Aorta (tissue), 5 donors: ENCODE measurements around the gene RELL1. TPM values are rescaled to one million over a fixed set of nuclear protein-coding genes. Genes with fewer than 3 reads are reported as not detected.
A peak's percentile ranks its signal among the peaks of the same experiment; 100 is the strongest.

ENCODE experiments used
- ATAC-seq: fragments of 200-7000 bp; cut with Tn5 transposase; one replicate; pipeline ENCODE4 v1.9.1; 2022; ENCODE audit warnings: moderate library complexity; ENCODE audit not compliant: low FRiP score
- DNase-seq, 2 donors: peaks; one replicate each; pipeline ENCODE4 v3.0.0-alpha.2; 2020
- H3K27ac ChIP-seq, 2 donors: one replicate each; pipeline ENCODE4 v1.5.1; 2013; ENCODE audit warnings: low read length in 2 of 2, mild to moderate bottlenecking in 2 of 2, moderate library complexity in 2 of 2, control low read depth in 1 of 2, inconsistent platforms in 1 of 2, low read depth in 1 of 2
- H3K27me3 ChIP-seq, 2 donors: one replicate each; pipeline ENCODE4 v1.6.1; 2013; ENCODE audit warnings: control low read depth in 1 of 2, low read length in 1 of 2, mild to moderate bottlenecking in 1 of 2, moderate library complexity in 1 of 2; ENCODE audit not compliant: insufficient read depth in 2 of 2, control insufficient read depth in 1 of 2
- H3K36me3 ChIP-seq, 2 donors: one replicate each; pipeline ENCODE4 v1.6.1; 2013; ENCODE audit warnings: control low read depth in 1 of 2, low read length in 1 of 2, mild to moderate bottlenecking in 1 of 2; ENCODE audit not compliant: insufficient read depth in 2 of 2, control insufficient read depth in 1 of 2
- H3K4me1 ChIP-seq, 2 donors: one replicate each; pipeline ENCODE4 v1.6.1; 2013; ENCODE audit warnings: low read length in 2 of 2, control low read depth in 1 of 2, mild to moderate bottlenecking in 1 of 2, moderate library complexity in 1 of 2; ENCODE audit not compliant: insufficient read depth in 2 of 2, control insufficient read depth in 1 of 2
- H3K4me3 ChIP-seq, 2 donors: one replicate each; pipeline ENCODE4 v1.5.1; 2013; ENCODE audit warnings: low read length in 2 of 2, control low read depth in 1 of 2, mild to moderate bottlenecking in 1 of 2
- H3K9me3 ChIP-seq: one replicate; pipeline ENCODE4 v1.6.1; 2013; ENCODE audit warnings: mild to moderate bottlenecking, low read length; ENCODE audit not compliant: control insufficient read depth
- WGBS, 2 donors: extraction: QIAGEN DNeasy Blood & Tissue Kit; methylation state at CpG; one replicate each; pipeline ENCODE4 v1.1.7; 2013; 5-methylcytosine and 5-hydroxymethylcytosine counted together
- intact Hi-C, 2 donors: fragments of 100-400 bp; cut with DNase I; formaldehyde crosslinking; loops; one replicate each; pipeline versions ENCODE4 v1.14.2 to v1.15.0; 2022
- polyA plus RNA-seq, 2 donors: library from polyadenylated mRNA; stranded (reverse); fragments of 200-250 nt; gene quantifications; one replicate each; pipeline ENCODE4 v1.2.3, GENCODE V29; 2013
- total RNA-seq, 2 donors: library from RNA; stranded (reverse); fragmentation: NEBNext Ultra II Directional; extraction: Animal tissue kit (Norgen Biotek cat#: 25700); gene quantifications; one replicate each; pipeline ENCODE4 v1.2.1, GENCODE V29; 2021
- donor health status: healthy with polysubstance abuse.
- donor health status: Bipolar disorder and iron deficiency.
- donor health status: DM: no; HTN: no; CAD: no.
- donor health status: DM: no; HTN: no; CAD: no.
- donor health status: DM: yes; HTN: yes; CAD: no.

The RELL1 gene
- total and polyA plus RNA-seq, 4 donors = 1.3 to 42.5 (median 17.3) TPM

- Histone ChIP-seq H3K9me3 (no peaks in the 10 kb centered on the region), H3K27me3 (no peaks in the 10 kb centered on the region), H3K4me1 (no peaks in the 10 kb centered on the region), H3K4me3 (no peak overlapping the region), H3K36me3 (no peaks in the 10 kb centered on the region), H3K27ac (no peak overlapping the region)
- WGBS, 2 donors = 21 to 26% methylated on average over 5 of the region's 5 CpGs
- intact Hi-C loops = loop anchor here (5.0 to 10.0 kb wide), 3 partner anchors 83 to 433 kb away; partner anchors contain the start of gene RELL1 (in 2 of the 2)
- DNase-seq = peak in 1 of 2 donors; percentile 64
- no peak for ATAC-seq
These were observed 84.6 kb downstream of the RELL1 start for GRCh38 chr4:37601531-37601930.

GRCh38 chr4:37599092-37599790, 86.9 kb downstream of the RELL1 start:
- H3K27me3 ChIP-seq = no peaks in the 10 kb centered on the region
- WGBS, 2 donors = 89 to 90% methylated on average over 9 of the region's 9 CpGs
- H3K27ac ChIP-seq = no peak overlapping the region
- H3K4me1 ChIP-seq = no peaks in the 10 kb centered on the region
- ATAC-seq = no peak
- H3K4me3 ChIP-seq = no peak overlapping the region
- no peaks in the 10 kb centered on the region for H3K9me3 ChIP-seq
- DNase-seq = no peak
- H3K36me3 ChIP-seq = no peaks in the 10 kb centered on the region
- intact Hi-C loops = no loop called here

- Histone ChIP-seq H3K36me3 (no peaks in the 10 kb centered on the region), H3K27me3 (no peaks in the 10 kb centered on the region), H3K4me3 (no peak overlapping the region), H3K9me3 (no peaks in the 10 kb centered on the region), H3K27ac (no peak overlapping the region), H3K4me1 (no peaks in the 10 kb centered on the region)
- no peak for ATAC-seq
- 97 to 98% methylated on average over 4 of the region's 4 CpGs for WGBS, 2 donors
- DNase-seq = no peak
- intact Hi-C loops = no loop called here
These were observed 89.1 kb downstream of the RELL1 start for GRCh38 chr4:37597034-37597433.

GRCh38 chr4:37595875-37596680, 90.1 kb downstream of the RELL1 start:
- DNase-seq (no peak), ATAC-seq (no peak)
- Histone ChIP-seq H3K9me3 (no peaks in the 10 kb centered on the region), H3K4me3 (no peak overlapping the region), H3K36me3 (no peaks in the 10 kb centered on the region), H3K27ac (no peak overlapping the region), H3K4me1 (no peaks in the 10 kb centered on the region), H3K27me3 (no peaks in the 10 kb centered on the region)
- intact Hi-C loops = no loop called here
- 74 to 78% methylated on average over 12 of the region's 12 CpGs for WGBS, 2 donors

GRCh38 chr4:37594099-37594498, 92.1 kb downstream of the RELL1 start:
- no peaks in the 10 kb centered on the region for H3K4me1 ChIP-seq
- no peaks in the 10 kb centered on the region for H3K36me3 ChIP-seq
- H3K9me3 ChIP-seq = no peaks in the 10 kb centered on the region
- 70 to 73% methylated on average over 2 of the region's 2 CpGs for WGBS, 2 donors
- ATAC-seq (no peak), DNase-seq (no peak)
- intact Hi-C loops = no loop called here
- no peak overlapping the region for H3K27ac ChIP-seq
- no peak overlapping the region for H3K4me3 ChIP-seq
- H3K27me3 ChIP-seq = no peaks in the 10 kb centered on the region

- no peak overlapping the region for H3K27ac ChIP-seq
- WGBS, 2 donors = 0 to 41% methylated on average over 1 of the region's 1 CpG
- intact Hi-C loops = no loop called here
- no peak overlapping the region for H3K4me3 ChIP-seq
- no peaks in the 10 kb centered on the region for H3K36me3 ChIP-seq
- H3K4me1 ChIP-seq = no peaks in the 10 kb centered on the region
- no peaks in the 10 kb centered on the region for H3K9me3 ChIP-seq
- DNase-seq = no peak
- ATAC-seq = no peak
- no peaks in the 10 kb centered on the region for H3K27me3 ChIP-seq
These were observed 94.8 kb downstream of the RELL1 start for GRCh38 chr4:37591349-37591748.

- no peaks in the 10 kb centered on the region for H3K36me3 ChIP-seq
- H3K27ac ChIP-seq = no peak overlapping the region
- no peak overlapping the region for H3K4me3 ChIP-seq
- no peaks in the 10 kb centered on the region for H3K4me1 ChIP-seq
- H3K27me3 ChIP-seq = no peaks in the 10 kb centered on the region
- DNase-seq = no peak
- WGBS, 2 donors = 83 to 86% methylated on average over 6 of the region's 6 CpGs
- no peak for ATAC-seq
- intact Hi-C loops = no loop called here
- H3K9me3 ChIP-seq = no peaks in the 10 kb centered on the region
These were observed 96.2 kb downstream of the RELL1 start for GRCh38 chr4:37590016-37590415.

- no peak overlapping the region for H3K27ac ChIP-seq
- no peaks in the 10 kb centered on the region for H3K4me1 ChIP-seq
- no peaks in the 10 kb centered on the region for H3K36me3 ChIP-seq
- DNase-seq (no peak), ATAC-seq (no peak)
- H3K4me3 ChIP-seq = no peak overlapping the region
- intact Hi-C loops = no loop called here
- WGBS, 2 donors = 86 to 88% methylated on average over 9 of the region's 9 CpGs
- no peaks in the 10 kb centered on the region for H3K27me3 ChIP-seq
- no peaks in the 10 kb centered on the region for H3K9me3 ChIP-seq
These were observed 98.0 kb downstream of the RELL1 start for GRCh38 chr4:37588150-37588549.

GRCh38 chr4:37586194-37586593, 100.0 kb downstream of the RELL1 start:
- Histone ChIP-seq H3K4me3 (no peak overlapping the region), H3K9me3 (peaks cover 3% of the 10 kb centered on the region), H3K36me3 (no peaks in the 10 kb centered on the region), H3K27me3 (no peaks in the 10 kb centered on the region), H3K27ac (no peak overlapping the region), H3K4me1 (no peaks in the 10 kb centered on the region)
- no peak for ATAC-seq
- WGBS, 2 donors = 43 to 45% methylated on average over 6 of the region's 6 CpGs
- intact Hi-C loops = no loop called here
- no peak for DNase-seq
